G401 (cell line): ENCODE measurements around the gene CBLC. TPM values are rescaled to one million over a fixed set of nuclear protein-coding genes. Genes with fewer than 3 reads are reported as not detected.
"Not testable (repeated sequence)": the region's sequence is repeated elsewhere in the genome, so short reads cannot be mapped to it uniquely, and the experiment has no call there.

Experiments
- DNase-seq: peaks from one replicate; pipeline ENCODE4 v3.0.0-alpha.2; 2015; ENCODE audit warnings: low spot score
- in situ Hi-C: cut with HindIII; loops from 2 replicates; pipeline ENCODE4 v1.10.0; 2016; ENCODE audit warnings: low sequenced_read_pairs, mixed read lengths
- total RNA-seq: library from RNA; depleted of rRNA; stranded (reverse); fragments of >200 nt; shearing (Covaris generic); gene quantifications from 2 replicates; pipeline ENCODE4 v1.2.3, GENCODE V29; 2014

CBLC gene
- total RNA-seq, 1 experiment from 2014 or later, result not detected

DNA sequence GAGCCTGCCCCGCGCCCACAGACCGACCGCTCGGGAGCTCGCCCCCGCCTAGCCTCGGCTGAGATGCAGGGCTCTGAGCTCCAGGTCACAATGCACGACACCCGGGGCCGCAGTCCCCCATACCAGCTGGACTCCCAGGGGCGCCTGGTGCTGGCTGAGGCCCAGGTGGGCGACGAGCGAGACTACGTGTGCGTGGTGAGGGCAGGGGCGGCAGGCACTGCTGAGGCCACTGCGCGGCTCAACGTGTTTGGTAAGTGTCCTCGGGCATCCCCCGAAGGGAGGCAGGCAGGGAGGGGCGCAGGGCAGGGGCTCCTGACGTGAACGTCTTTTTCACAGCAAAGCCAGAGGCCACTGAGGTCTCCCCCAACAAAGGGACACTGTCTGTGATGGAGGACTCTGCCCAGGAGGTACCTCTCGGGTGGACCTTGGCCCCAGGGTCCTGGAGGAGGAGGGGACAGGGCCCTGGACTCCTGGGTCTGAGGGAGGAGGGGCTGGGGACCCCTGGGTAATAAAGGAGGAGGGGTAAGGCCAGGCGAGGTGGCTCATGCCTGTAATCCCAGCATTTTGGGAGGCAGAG lies 34.5 kb downstream of the CBLC start:
- in situ Hi-C loops, result no loop called here
- no peak for DNase-seq

DNA sequence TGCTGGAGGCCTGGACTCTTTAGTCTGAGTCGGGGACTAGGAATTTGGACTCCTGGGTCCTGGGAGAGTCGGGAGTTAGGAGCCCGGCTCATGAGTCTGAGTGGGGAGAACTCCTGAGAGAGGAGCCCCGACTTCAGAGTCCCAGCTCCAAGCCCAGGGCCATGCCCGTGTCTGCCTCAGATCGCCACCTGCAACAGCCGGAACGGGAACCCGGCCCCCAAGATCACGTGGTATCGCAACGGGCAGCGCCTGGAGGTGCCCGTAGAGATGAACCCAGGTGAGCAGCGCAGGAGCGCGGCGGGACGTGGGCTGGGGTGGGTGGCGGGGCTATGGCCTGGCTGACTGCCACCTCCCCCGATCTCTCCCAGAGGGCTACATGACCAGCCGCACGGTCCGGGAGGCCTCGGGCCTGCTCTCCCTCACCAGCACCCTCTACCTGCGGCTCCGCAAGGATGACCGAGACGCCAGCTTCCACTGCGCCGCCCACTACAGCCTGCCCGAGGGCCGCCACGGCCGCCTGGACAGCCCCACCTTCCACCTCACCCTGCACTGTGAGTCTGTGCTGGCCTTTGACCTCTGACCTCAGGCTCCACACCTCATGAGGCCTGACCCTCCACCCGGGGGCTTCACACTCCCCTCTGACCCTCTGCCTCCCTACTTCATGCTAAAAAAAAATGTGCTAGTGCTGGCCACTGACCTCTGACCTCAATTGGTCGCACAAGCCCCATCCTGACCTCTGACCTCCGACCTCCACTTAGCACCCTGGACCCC lies 35.6 kb downstream of the CBLC start:
- in situ Hi-C loops, result no loop called here
- DNase-seq, result no peak

DNA sequence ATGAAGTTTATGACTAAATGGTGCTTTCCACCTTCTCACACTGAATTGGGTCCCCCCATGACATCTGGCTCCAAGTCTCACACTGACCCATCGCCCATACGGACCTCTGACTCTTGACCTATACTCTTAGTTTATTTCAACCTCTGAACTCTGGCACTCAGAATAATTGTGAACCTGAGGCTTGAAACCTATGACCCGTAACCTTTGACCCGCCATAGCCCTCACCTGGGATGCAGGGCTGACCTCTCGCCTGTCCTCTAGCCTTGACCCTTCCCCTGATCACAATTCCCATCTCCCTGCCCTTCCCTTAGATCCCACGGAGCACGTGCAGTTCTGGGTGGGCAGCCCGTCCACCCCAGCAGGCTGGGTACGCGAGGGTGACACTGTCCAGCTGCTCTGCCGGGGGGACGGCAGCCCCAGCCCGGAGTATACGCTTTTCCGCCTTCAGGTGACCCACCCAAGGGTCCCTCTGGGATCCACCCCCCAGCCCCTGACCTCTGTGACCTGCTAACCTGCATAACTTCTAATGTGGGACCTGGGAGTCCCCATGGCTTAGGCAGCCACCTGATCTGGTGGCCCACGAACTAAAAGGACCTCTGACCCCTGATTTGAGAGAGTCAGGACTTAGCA lies 36.3 kb downstream of the CBLC start:
- in situ Hi-C loops, result no loop called here
- no peak for DNase-seq

DNA sequence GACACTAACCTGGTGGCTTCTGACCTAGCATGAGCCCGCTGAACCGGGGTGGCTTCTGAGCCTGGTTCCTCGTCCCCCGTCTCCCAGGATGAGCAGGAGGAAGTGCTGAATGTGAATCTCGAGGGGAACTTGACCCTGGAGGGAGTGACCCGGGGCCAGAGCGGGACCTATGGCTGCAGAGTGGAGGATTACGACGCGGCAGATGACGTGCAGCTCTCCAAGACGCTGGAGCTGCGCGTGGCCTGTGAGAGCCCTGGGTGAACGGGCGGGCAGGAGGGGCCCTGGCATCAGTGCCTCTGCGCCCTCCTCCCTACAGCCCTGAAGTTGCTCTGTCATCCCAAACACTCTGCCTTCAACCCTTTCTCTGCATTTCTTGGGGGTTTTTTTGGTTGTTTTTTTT lies 36.8 kb downstream of the CBLC start:
- in situ Hi-C loops, result no loop called here
- no peak for DNase-seq

DNA sequence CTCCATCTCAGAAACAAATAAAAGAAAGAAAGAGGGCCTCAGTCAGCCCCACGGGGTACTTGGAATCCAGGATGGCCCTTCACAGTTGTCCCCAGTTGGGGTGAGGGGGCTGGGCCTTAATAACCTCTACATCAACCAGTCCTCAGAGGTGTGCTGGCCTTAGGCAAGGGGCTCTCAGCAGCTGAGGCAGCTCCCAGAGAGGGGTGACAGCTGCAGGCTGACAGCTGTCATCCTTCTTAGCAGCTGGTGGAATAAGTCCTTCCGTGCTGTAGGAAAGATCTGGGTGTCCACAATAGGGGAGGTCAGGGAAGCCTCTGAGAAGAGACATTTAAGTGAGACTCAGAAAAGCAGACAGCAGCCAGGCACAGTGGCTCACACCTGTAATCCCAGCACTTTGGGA lies 38.6 kb downstream of the CBLC start:
- DNase-seq, result no peak
- in situ Hi-C loops, result no loop called here

DNA sequence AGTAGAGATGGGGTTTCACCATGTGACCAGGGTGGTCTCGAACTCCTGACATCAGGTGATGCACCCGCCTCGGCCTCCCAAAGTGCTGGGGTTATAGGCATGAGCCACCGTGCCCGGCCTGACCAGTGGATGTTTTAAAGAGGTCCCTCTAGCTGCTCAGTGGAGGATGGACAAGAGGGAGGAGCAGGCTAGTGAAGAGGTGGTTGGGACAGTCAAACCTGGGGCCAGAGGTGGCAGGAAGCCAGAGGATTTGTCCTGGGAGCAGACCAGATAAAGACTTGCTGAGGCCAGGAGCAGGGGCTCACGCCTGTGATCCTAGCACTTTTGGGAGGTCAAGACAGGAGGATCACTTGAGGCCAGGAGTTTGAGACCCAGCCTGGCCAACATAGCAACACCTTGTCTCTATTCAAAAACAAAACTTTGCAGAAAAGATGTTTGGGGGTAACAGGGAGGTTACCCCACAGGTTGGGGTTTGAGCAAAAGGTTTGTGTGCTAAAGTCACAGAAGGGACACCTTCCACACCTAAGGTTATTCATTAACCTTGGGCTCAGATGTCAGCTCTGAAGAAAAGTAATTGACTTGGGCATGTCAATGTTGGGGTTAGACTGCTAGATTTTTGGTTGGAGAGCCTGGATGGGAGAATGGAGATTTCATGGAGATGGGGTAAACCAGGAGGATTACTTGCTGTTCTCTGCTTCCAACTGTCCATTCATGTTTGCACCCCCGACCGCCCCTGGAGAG lies 40.2 kb downstream of the CBLC start:
- in situ Hi-C loops, result no loop called here
- no peak for DNase-seq

DNA sequence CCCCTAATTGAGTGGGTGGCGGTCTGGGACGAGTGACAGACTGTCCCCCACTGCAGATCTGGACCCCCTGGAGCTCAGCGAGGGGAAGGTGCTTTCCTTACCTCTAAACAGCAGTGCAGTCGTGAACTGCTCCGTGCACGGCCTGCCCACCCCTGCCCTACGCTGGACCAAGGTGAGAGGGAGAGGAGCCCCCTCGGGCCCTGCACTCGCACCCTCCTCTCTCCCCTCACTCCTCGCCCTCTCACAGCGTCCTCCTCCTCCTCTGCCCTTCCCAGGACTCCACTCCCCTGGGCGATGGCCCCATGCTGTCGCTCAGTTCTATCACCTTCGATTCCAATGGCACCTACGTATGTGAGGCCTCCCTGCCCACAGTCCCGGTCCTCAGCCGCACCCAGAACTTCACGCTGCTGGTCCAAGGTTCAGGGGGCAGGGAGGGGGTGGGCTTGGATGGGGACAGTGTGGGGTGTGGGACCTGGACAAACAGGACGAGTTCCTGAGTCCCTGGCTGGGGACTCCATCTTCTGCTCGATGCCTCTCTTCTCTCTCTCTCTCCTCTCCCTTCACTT lies 40.9 kb downstream of the CBLC start:
- DNase-seq, result no peak
- in situ Hi-C loops, result no loop called here

DNA sequence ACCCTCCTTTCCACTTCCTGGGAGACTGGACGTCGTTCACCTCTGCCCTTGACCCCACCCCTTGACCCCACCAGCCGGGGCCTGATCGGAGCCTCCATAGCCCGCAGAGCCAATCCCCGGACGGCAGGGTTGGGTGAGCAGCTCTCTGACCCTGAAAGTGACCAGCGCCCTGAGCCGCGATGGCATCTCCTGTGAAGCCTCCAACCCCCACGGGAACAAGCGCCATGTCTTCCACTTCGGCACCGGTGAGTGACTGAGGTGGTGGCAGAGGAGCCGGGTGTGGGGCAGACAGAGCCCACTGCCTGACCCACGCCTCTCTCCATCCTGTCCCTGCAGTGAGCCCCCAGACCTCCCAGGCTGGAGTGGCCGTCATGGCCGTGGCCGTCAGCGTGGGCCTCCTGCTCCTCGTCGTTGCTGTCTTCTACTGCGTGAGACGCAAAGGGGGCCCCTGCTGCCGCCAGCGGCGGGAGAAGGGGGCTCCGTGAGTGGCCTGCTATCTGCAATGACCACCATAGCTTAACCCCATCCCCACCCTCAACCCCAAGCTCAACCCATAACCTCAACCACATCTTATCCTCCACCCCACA lies 41.6 kb downstream of the CBLC start:
- no peak for DNase-seq
- in situ Hi-C loops, result no loop called here

DNA sequence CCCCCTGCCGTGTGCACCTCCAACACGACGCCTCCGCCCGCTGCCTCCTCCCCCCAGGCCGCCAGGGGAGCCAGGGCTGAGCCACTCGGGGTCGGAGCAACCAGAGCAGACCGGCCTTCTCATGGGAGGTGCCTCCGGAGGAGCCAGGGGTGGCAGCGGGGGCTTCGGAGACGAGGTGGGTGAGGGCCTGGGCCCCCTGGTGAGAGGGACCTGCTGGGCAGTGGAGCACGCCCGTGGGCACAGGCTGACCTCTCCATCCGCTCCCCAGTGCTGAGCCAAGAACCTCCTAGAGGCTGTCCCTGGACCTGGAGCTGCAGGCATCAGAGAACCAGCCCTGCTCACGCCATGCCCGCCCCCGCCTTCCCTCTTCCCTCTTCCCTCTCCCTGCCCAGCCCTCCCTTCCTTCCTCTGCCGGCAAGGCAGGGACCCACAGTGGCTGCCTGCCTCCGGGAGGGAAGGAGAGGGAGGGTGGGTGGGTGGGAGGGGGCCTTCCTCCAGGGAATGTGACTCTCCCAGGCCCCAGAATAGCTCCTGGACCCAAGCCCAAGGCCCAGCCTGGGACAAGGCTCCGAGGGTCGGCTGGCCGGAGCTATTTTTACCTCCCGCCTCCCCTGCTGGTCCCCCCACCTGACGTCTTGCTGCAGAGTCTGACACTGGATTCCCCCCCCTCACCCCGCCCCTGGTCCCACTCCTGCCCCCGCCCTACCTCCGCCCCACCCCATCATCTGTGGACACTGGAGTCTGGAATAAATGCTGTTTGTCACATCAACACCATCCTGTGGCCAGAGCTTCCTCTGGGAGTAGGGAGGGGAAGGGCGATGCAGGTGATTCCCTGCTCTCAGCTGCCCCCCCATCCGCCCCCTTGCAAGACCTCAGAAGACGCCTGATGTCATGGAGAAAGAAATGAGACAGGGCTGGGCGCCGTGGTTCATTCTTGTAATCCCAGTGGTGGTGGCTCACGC lies 43.2 kb downstream of the CBLC start:
- in situ Hi-C loops, result no loop called here
- no peak for DNase-seq

DNA sequence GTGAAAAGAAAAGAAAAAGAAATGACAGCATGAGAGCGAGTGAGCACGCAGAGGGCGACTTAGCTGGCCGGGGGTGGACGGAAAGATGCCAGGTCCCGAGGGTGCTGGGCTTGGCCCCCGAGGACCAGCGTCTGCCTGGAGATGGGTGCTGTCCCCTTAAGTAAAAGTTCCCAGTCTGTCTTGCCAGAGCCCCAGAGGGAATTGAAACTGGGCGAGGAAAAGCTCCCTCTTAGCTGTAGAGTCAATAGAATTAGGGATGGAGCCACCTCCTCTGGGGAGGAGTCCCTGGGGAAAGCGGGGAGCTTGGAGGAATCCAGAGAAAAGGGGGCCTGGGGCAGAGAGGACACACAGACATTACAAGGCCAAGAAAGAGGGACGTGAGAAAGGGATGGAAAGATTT lies 44.5 kb downstream of the CBLC start:
- in situ Hi-C loops, result no loop called here
- DNase-seq, result no peak

DNA sequence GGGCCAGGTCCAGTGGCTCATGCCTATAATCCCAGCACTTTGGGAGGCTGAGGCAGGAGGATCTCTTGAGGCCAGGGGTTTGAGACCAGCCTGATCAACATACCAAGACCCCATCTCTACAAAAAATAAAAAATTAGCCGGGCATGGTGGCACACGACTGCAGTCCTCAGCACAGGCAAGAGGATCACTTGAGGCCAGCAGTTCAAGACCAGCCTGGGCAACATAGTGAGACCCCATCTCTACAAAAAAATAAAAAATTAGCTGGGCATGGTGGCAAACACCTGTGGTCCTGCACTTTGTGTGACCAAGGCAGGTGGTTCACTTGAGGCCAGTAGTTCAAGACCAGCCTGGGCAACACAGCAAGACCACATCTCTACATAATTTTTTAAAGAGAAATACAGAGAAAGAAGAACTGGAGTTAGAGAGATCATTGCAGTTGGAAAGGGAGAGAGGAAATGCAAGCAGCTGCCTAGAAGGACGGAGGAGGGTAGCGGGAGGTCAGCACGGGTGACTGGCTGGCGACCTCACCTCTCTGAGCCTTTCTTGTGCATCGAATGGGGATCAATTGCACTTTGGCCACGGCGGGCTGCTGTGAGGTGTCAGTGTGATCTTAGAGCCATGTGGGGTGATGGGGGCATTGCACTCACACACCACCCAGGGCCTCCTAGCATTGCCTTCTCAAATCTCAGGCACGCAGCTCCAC lies 45.1 kb downstream of the CBLC start:
- no peak for DNase-seq
- in situ Hi-C loops, result no loop called here

DNA sequence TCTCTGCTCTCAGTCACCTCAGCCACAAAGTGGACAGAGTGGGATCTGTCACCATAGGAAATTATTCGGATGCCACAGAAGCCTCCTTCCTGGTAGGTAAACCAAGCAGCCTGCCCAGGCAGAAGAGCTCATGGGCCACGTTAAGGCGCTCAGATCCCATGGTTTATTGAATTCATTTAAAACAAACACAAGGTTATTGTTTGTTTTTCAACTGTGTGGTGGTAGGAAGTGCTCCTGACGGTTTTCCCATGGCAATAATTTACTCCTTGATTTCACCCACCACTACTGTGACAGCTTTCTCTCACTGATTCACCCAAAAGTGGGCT lies 45.6 kb downstream of the CBLC start:
- in situ Hi-C loops, result no loop called here
- no peak for DNase-seq

DNA sequence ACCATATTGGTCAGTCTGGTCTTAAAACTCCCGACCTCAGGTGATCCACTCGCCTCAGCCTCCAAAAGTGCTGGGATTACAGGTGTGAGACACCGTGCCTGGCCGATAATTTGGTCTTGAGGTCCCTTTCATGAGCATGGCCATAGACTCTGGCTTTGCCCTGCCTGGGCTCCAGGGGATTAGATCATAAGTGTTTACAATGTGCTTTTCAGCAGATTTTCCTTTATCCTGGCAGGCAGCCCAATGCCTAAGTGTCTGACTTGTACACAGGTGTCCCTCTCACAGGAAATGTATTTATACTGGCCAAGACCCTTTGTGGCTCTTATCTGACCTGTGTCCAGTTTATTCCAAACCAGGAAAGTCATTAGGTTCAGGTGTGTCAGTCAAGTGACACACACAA lies 47.1 kb downstream of the CBLC start:
- in situ Hi-C loops, result loop anchor here (25.0 kb wide), 1 partner anchor 112 kb away; no protein-coding TSS in a partner anchor
- no peak for DNase-seq

DNA sequence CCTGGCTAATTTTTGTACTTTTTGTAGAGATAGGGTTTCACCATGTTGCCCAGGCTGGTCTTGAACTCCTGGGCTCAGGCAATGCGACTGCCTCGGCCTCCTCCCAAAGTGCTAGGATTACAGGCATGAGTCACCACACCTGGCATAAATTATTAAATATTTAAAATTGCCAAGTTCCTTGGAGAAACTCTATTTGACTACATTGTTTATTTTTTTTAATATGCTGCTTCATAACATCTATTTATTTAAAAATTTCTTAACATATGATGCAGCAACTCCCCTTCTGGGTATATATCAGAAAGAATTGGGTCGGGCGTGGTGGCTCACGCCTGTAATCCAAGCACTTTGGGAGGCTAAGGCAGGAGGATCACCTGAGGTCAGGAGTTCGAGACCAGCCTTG lies 55.2 kb downstream of the CBLC start:
- in situ Hi-C loops, result loop anchor here (25.0 kb wide), 1 partner anchor 121 kb away; no protein-coding TSS in a partner anchor
- not testable (repeated sequence) for DNase-seq

DNA sequence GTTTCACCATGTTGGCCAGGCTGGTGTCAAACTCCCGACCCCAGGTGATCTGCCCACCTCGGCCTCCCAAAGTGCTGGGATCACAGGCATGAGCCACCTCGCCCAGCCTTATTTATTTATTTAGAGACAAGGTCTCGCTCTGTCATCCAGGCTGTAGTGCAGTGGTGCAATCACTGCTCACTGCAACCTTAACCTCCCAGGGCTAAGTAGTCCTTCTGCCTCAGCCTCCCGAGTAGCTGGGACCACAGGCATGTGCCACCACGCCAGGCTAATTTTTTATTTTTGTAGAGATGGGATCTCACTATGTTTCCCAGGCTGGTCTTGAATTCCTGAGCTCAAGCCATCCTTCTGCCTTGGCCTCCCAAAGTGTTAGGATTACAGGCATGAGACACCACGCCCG lies 56.7 kb downstream of the CBLC start:
- DNase-seq, result not testable (repeated sequence)
- in situ Hi-C loops, result loop anchor here (25.0 kb wide), 1 partner anchor 122 kb away; no protein-coding TSS in a partner anchor

DNA sequence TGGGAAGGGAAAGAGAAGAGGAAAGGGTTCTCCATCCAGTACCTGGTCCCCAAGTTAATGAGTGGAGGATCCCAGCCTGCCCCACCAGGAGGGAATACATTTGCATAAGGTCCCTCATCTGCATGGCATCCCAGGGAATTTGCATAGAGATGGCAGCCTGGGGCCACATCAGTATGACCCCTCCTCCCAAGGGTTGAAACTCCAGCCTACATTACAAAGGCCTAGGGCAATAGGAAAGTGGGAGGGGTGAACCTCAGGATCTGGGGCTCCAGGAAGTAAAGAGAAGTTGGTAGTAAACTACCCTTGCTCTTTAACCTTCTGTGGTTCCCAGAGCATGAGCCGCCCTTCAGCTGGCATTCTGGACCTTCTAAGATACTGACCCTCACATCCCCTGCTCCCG lies 61.6 kb downstream of the CBLC start:
- in situ Hi-C loops, result loop anchor here (25.0 kb wide), 1 partner anchor 127 kb away; no protein-coding TSS in a partner anchor
- no peak for DNase-seq

DNA sequence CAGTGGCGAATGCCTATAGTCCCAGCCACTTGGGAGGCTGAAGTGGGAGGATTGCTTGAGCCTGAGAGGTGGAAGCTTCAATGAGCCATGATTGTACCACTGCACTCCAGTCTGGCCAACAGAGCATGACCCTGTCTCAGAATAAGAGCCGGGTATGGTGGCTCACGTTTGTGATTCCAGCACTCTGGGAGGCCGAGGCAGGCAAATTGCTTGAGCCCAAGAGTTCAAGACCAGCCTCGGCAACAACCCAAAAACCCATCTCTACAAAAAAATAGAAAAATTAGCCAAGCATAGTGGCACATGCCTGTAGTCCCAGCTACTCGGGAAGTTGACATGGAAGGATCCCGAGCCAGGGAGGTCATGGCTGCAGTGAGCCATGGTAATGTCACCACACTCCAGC lies 63.1 kb downstream of the CBLC start:
- in situ Hi-C loops, result loop anchor here (25.0 kb wide), 1 partner anchor 129 kb away; no protein-coding TSS in a partner anchor
- no peak for DNase-seq
